Neural cell (in vitro differentiated cells): Measurements from ENCODE around the gene POLR2B. TPM values are rescaled to one million over a fixed set of nuclear protein-coding genes. Genes with fewer than 3 reads are reported as not detected.

Source experiments
- H2AFZ ChIP-seq: fragments of 200-600, 300-800 bp; sonication (generic), shearing (Covaris generic); 2 replicates; pipeline ENCODE4 v1.6.0; 2014; ENCODE audit warnings: low read depth, mild to moderate bottlenecking, antibody characterized with exemption, low read length, moderate library complexity
- H3F3A ChIP-seq: fragments of 200-600 bp; shearing (Covaris generic); 2 replicates; pipeline ENCODE4 v1.6.1; 2016; ENCODE audit warnings: mild to moderate bottlenecking, moderate library complexity, mixed read lengths, antibody characterized with exemption, low read length; ENCODE audit not compliant: insufficient read depth, poor library complexity, severe bottlenecking
- H3K27ac ChIP-seq: fragments of 200-600, 300-800 bp; sonication (generic), shearing (Covaris generic); 2 replicates; pipeline ENCODE4 v1.5.1; 2014; ENCODE audit warnings: mild to moderate bottlenecking, low read length, moderate library complexity
- H3K27me3 ChIP-seq: fragments of 300-800, 200-600 bp; sonication (generic), shearing (Covaris generic); 2 replicates; pipeline ENCODE4 v1.6.0; 2014; ENCODE audit warnings: mild to moderate bottlenecking, low read depth, low read length, moderate library complexity; ENCODE audit not compliant: insufficient read depth
- H3K36me3 ChIP-seq: fragments of 300-800, 200-600 bp; sonication (generic), shearing (Covaris generic); 2 replicates; pipeline ENCODE4 v1.5.1; 2014; ENCODE audit warnings: mild to moderate bottlenecking, antibody characterized with exemption, low read length, moderate library complexity; ENCODE audit not compliant: insufficient read depth
- H3K4me2 ChIP-seq: fragments of 300-800, 200-600 bp; sonication (generic), shearing (Covaris generic); 2 replicates; pipeline ENCODE4 v1.6.0; 2014; ENCODE audit warnings: mild to moderate bottlenecking, low read length
- H3K4me3 ChIP-seq: fragments of 300-800, 200-600 bp; sonication (generic), shearing (Covaris generic); 2 replicates; pipeline ENCODE4 v1.5.1; 2014; ENCODE audit warnings: mild to moderate bottlenecking, low read length, moderate library complexity
- H3K79me2 ChIP-seq: fragments of 200-600 bp; shearing (Covaris generic); replicated peaks from 2 replicates; pipeline ENCODE4 v1.6.0; 2014; ENCODE audit warnings: mild to moderate bottlenecking, low read length, moderate library complexity; ENCODE audit not compliant: insufficient read depth
- H3K9ac ChIP-seq: fragments of 300-800, 200-600 bp; sonication (generic), shearing (Covaris generic); 2 replicates; pipeline ENCODE4 v1.6.1; 2016; ENCODE audit warnings: mild to moderate bottlenecking, low read length, mixed read lengths
- H3K9me2 ChIP-seq: fragments of 200-600 bp; shearing (Covaris generic); 2 replicates; pipeline ENCODE4 v1.6.1; 2016; ENCODE audit warnings: mild to moderate bottlenecking, low read length, mixed read lengths; ENCODE audit not compliant: insufficient read depth
- H3K9me3 ChIP-seq: fragments of 200-600, 300-800 bp; sonication (generic), shearing (Covaris generic); 2 replicates; pipeline ENCODE4 v1.6.1; 2016; ENCODE audit warnings: mild to moderate bottlenecking, mixed run types, low read length, moderate library complexity, mixed read lengths
- H4K20me1 ChIP-seq: fragments of 200-600 bp; shearing (Covaris generic); 2 replicates; pipeline ENCODE4 v1.6.1; 2016; ENCODE audit warnings: mild to moderate bottlenecking, mixed run types; ENCODE audit not compliant: insufficient read depth
- CTCF ChIP-seq: fragments of 450-650 bp; IDR thresholded peaks from 2 replicates; pipeline ENCODE4 v1.5.1; 2014; ENCODE audit warnings: antibody characterized with exemption, mild to moderate bottlenecking, moderate library complexity; ENCODE audit not compliant: poor library complexity, severe bottlenecking
- EP300 ChIP-seq: fragments of 450-650 bp; conservative IDR thresholded peaks from 2 replicates; pipeline ENCODE4 v1.6.1; 2014; ENCODE audit warnings: antibody characterized with exemption, mild to moderate bottlenecking, moderate library complexity; ENCODE audit not compliant: poor library complexity, severe bottlenecking
- EZH2 ChIP-seq: fragments of 200-600, 300-800 bp; shearing (Covaris generic), sonication (generic); IDR thresholded peaks from 2 replicates; pipeline ENCODE4 v1.6.1; 2014; ENCODE audit warnings: antibody characterized with exemption, low read length, borderline replicate concordance, mild to moderate bottlenecking; ENCODE audit not compliant: insufficient read depth, poor library complexity, severe bottlenecking
- MXI1 ChIP-seq: fragments of 450-650 bp; conservative IDR thresholded peaks from 2 replicates; pipeline ENCODE4 v1.6.1; 2014; ENCODE audit warnings: antibody characterized with exemption, mild to moderate bottlenecking; ENCODE audit not compliant: poor library complexity, severe bottlenecking
- POLR2AphosphoS5 ChIP-seq: IDR thresholded peaks from 2 replicates; pipeline ENCODE4 v1.6.1; 2012
- RAD21 ChIP-seq: fragments of 450-650 bp; conservative IDR thresholded peaks from 2 replicates; pipeline ENCODE4 v1.6.1; 2014; ENCODE audit warnings: antibody characterized with exemption, mild to moderate bottlenecking, moderate library complexity
- REST ChIP-seq: IDR thresholded peaks from 2 replicates; pipeline ENCODE4 v1.6.1; 2012; ENCODE audit warnings: borderline replicate concordance
- SMC3 ChIP-seq: fragments of 450-650 bp; conservative IDR thresholded peaks from 2 replicates; pipeline ENCODE4 v1.6.1; 2014; ENCODE audit warnings: antibody characterized with exemption, mild to moderate bottlenecking, moderate library complexity; ENCODE audit not compliant: poor library complexity
- TAF1 ChIP-seq: IDR thresholded peaks from 2 replicates; pipeline ENCODE4 v1.6.1; 2012; ENCODE audit warnings: low read depth
- polyA plus RNA-seq: library from polyadenylated mRNA; depleted of rRNA; stranded (reverse); fragments of >200 nt; gene quantifications from 2 replicates; pipeline ENCODE4 v1.2.3, GENCODE V29; 2014

The POLR2B gene
- polyA plus RNA-seq, 1 donor from 2014 or later = 300 TPM

- H3K27me3 ChIP-seq = no peaks in the 10 kb centered on the region
- no peaks in the 10 kb centered on the region for H4K20me1 ChIP-seq
- H3F3A ChIP-seq = no peaks in the 10 kb centered on the region
- H3K9ac ChIP-seq = no peak overlapping the region
- H3K9me3 ChIP-seq = no peaks in the 10 kb centered on the region
- no peak for TF ChIP-seq REST
- TF ChIP-seq MXI1 = no peak
- TF ChIP-seq EZH2 = no peak
- no peak for TF ChIP-seq CTCF
- TF ChIP-seq RAD21 = no peak
- TF ChIP-seq TAF1 = no peak
- TF ChIP-seq POLR2AphosphoS5 = no peak
- TF ChIP-seq SMC3 = no peak
- TF ChIP-seq EP300 = no peak
- no peak overlapping the region for H3K4me2 ChIP-seq
- no peak overlapping the region for H2AFZ ChIP-seq
- H3K27ac ChIP-seq = no peak overlapping the region
- H3K36me3 ChIP-seq = no peaks in the 10 kb centered on the region
- no peaks in the 10 kb centered on the region for H3K79me2 ChIP-seq
- no peak overlapping the region for H3K4me3 ChIP-seq
- no peaks in the 10 kb centered on the region for H3K9me2 ChIP-seq
These were observed 94.9 kb downstream of the POLR2B start for GRCh38 chr4:57073559-57073958.

GRCh38 chr4:57074744-57075143 is 96.0 kb downstream of the POLR2B start:
- H3K27ac ChIP-seq = no peak overlapping the region
- H3K79me2 ChIP-seq = no peaks in the 10 kb centered on the region
- H3K27me3 ChIP-seq = no peaks in the 10 kb centered on the region
- H3F3A ChIP-seq = no peaks in the 10 kb centered on the region
- no peak for TF ChIP-seq EP300
- TF ChIP-seq CTCF = no peak
- no peak for TF ChIP-seq REST
- TF ChIP-seq SMC3 = no peak
- TF ChIP-seq MXI1 = no peak
- TF ChIP-seq TAF1 = no peak
- TF ChIP-seq POLR2AphosphoS5 = no peak
- TF ChIP-seq EZH2 = no peak
- no peak for TF ChIP-seq RAD21
- no peak overlapping the region for H2AFZ ChIP-seq
- H3K9me3 ChIP-seq = no peaks in the 10 kb centered on the region
- H3K4me3 ChIP-seq = no peak overlapping the region
- H3K4me2 ChIP-seq = no peak overlapping the region
- no peaks in the 10 kb centered on the region for H4K20me1 ChIP-seq
- no peaks in the 10 kb centered on the region for H3K36me3 ChIP-seq
- no peaks in the 10 kb centered on the region for H3K9me2 ChIP-seq
- no peak overlapping the region for H3K9ac ChIP-seq
